HEK293T (cell line): Measurements from ENCODE around the gene PIP5K1B.

Source experiments
- CTCF ChIA-PET: fragments of 350-600 bp; formaldehyde crosslinking; extraction: SDS; loops from one replicate; lab custom pipeline; 2021; ENCODE audit warnings: antibody characterized with exemption, inconsistent platforms; lab: Yijun Ruan, JAX
- POLR2A ChIA-PET: fragments of 350-600 bp; formaldehyde crosslinking; extraction: SDS; loops from one replicate; lab custom pipeline; 2020; ENCODE audit warnings: antibody characterized with exemption, inconsistent platforms; lab: Yijun Ruan, JAX
- DNase-seq: peaks from one replicate; pipeline ENCODE4 v3.0.0; 2012; ENCODE audit warnings: mixed read lengths; ENCODE audit errors: extremely low spot score
- ARNT ChIP-seq: fragments of 450-650 bp; IDR thresholded peaks from 2 replicates; pipeline ENCODE4 v1.6.1; 2017; ENCODE audit warnings: mild to moderate bottlenecking
- BHLHE40 ChIP-seq: fragments of 450-650 bp; IDR thresholded peaks from 2 replicates; pipeline ENCODE4 v1.6.1; 2016; ENCODE audit warnings: mild to moderate bottlenecking, moderate library complexity, borderline replicate concordance
- CTBP1 ChIP-seq: fragments of 450-650 bp; IDR thresholded peaks from 2 replicates; pipeline ENCODE4 v1.6.1; 2016; ENCODE audit warnings: borderline replicate concordance
- ELF4 ChIP-seq: fragments of 450-650 bp; IDR thresholded peaks from 2 replicates; pipeline ENCODE4 v1.6.1; 2017; ENCODE audit warnings: antibody characterized with exemption
- FOXA1 ChIP-seq: fragments of 450-650 bp; IDR thresholded peaks from 2 replicates; pipeline ENCODE4 v1.6.1; 2016; ENCODE audit warnings: mild to moderate bottlenecking
- FOXK2 ChIP-seq: fragments of 450-650 bp; IDR thresholded peaks from 2 replicates; pipeline ENCODE4 v1.6.1; 2016; ENCODE audit warnings: mild to moderate bottlenecking
- FOXM1 ChIP-seq: fragments of 450-650 bp; IDR thresholded peaks from 2 replicates; pipeline ENCODE4 v1.6.1; 2017; ENCODE audit warnings: mild to moderate bottlenecking, borderline replicate concordance
- HDGF ChIP-seq: fragments of 450-650 bp; IDR thresholded peaks from 2 replicates; pipeline ENCODE4 v1.6.1; 2017; ENCODE audit warnings: antibody characterized with exemption, borderline replicate concordance
- L3MBTL2 ChIP-seq: fragments of 450-650 bp; conservative IDR thresholded peaks from 2 replicates; pipeline ENCODE4 v1.6.1; 2016; ENCODE audit warnings: mild to moderate bottlenecking
- LEF1 ChIP-seq: fragments of 450-650 bp; IDR thresholded peaks from 2 replicates; pipeline ENCODE4 v1.6.1; 2017; ENCODE audit warnings: mild to moderate bottlenecking, borderline replicate concordance
- NFRKB ChIP-seq: fragments of 450-650 bp; IDR thresholded peaks from 2 replicates; pipeline ENCODE4 v1.6.1; 2016; ENCODE audit warnings: mild to moderate bottlenecking, moderate library complexity
- PKNOX1 ChIP-seq: fragments of 450-650 bp; IDR thresholded peaks from 2 replicates; pipeline ENCODE4 v1.6.1; 2016
- SP1 ChIP-seq: fragments of 450-650 bp; IDR thresholded peaks from 2 replicates; pipeline ENCODE4 v1.6.1; 2017
- SUZ12 ChIP-seq: fragments of 450-650 bp; IDR thresholded peaks from 2 replicates; pipeline ENCODE4 v1.6.1; 2016; ENCODE audit warnings: mild to moderate bottlenecking
- TARDBP ChIP-seq: fragments of 450-650 bp; IDR thresholded peaks from 2 replicates; pipeline ENCODE4 v1.6.1; 2016
- ZNF384 ChIP-seq: fragments of 450-650 bp; IDR thresholded peaks from 2 replicates; pipeline ENCODE4 v1.6.1; 2016

PIP5K1B gene

GRCh38 chr9:68794898-68795297, 89.9 kb downstream of the PIP5K1B start:
- TF ChIP-seq NFRKB (no peak), ZNF384 (no peak), FOXM1 (no peak), HDGF (no peak), FOXK2 (no peak), L3MBTL2 (no peak), SUZ12 (no peak), PKNOX1 (no peak), FOXA1 (no peak)
- ChIA-PET POLR2A (no interaction called here), CTCF (no interaction called here)
- DNase-seq, result no peak

GRCh38 chr9:68795411-68795810, 90.4 kb downstream of the PIP5K1B start:
- no peak for TF ChIP-seq NFRKB
- no peak for TF ChIP-seq LEF1
- TF ChIP-seq TARDBP, result no peak
- TF ChIP-seq CTBP1, result no peak
- TF ChIP-seq L3MBTL2, result no peak
- no peak for TF ChIP-seq ZNF384
- no peak for TF ChIP-seq FOXK2
- TF ChIP-seq HDGF, result no peak
- TF ChIP-seq FOXM1, result no peak
- no peak for TF ChIP-seq SUZ12
- TF ChIP-seq PKNOX1, result no peak
- TF ChIP-seq ELF4, result no peak
- ChIA-PET POLR2A (no interaction called here), CTCF (no interaction called here)
- no peak for DNase-seq

GRCh38 chr9:68797116-68797515, 92.1 kb downstream of the PIP5K1B start:
- ChIA-PET POLR2A (no interaction called here), CTCF (no interaction called here)
- DNase-seq, result no peak
- no peak for TF ChIP-seq SP1
- no peak for TF ChIP-seq CTBP1
- no peak for TF ChIP-seq ARNT
- no peak for TF ChIP-seq L3MBTL2
- TF ChIP-seq SUZ12, result no peak
- TF ChIP-seq BHLHE40, result no peak
- TF ChIP-seq FOXK2, result no peak
- no peak for TF ChIP-seq ZNF384
- no peak for TF ChIP-seq FOXA1
- no peak for TF ChIP-seq ELF4
- no peak for TF ChIP-seq LEF1
- TF ChIP-seq NFRKB, result no peak
- no peak for TF ChIP-seq HDGF
- no peak for TF ChIP-seq PKNOX1
- TF ChIP-seq FOXM1, result no peak
- TF ChIP-seq TARDBP, result no peak

GRCh38 chr9:68798423-68798822, 93.4 kb downstream of the PIP5K1B start:
- ChIA-PET CTCF (no interaction called here), POLR2A (no interaction called here)
- no peak for TF ChIP-seq BHLHE40
- no peak for DNase-seq

GRCh38 chr9:68800836-68801235, 95.8 kb downstream of the PIP5K1B start:
- ChIA-PET POLR2A (no interaction called here), CTCF (no interaction called here)
- no peak for DNase-seq
- TF ChIP-seq NFRKB, result no peak
- no peak for TF ChIP-seq CTBP1
- no peak for TF ChIP-seq SUZ12
- TF ChIP-seq BHLHE40, result no peak
- TF ChIP-seq SP1, result no peak
- no peak for TF ChIP-seq PKNOX1
- no peak for TF ChIP-seq FOXM1
- TF ChIP-seq L3MBTL2, result no peak
- TF ChIP-seq FOXA1, result no peak
- TF ChIP-seq ELF4, result no peak
- TF ChIP-seq TARDBP, result no peak
- no peak for TF ChIP-seq LEF1
- no peak for TF ChIP-seq FOXK2
- TF ChIP-seq HDGF, result no peak
- no peak for TF ChIP-seq ZNF384
- TF ChIP-seq ARNT, result no peak

- POLR2A ChIA-PET, result no interaction called here
- DNase-seq, result no peak
- no peak for TF ChIP-seq PKNOX1
- no peak for TF ChIP-seq SP1
- TF ChIP-seq FOXA1, result no peak
- TF ChIP-seq BHLHE40, result no peak
- TF ChIP-seq FOXM1, result no peak
- TF ChIP-seq LEF1, result no peak
- TF ChIP-seq CTBP1, result no peak
- no peak for TF ChIP-seq NFRKB
- TF ChIP-seq FOXK2, result no peak
- no peak for TF ChIP-seq ZNF384
- TF ChIP-seq ARNT, result no peak
- no peak for TF ChIP-seq TARDBP
- no peak for TF ChIP-seq L3MBTL2
- TF ChIP-seq ELF4, result no peak
- TF ChIP-seq SUZ12, result no peak
- TF ChIP-seq HDGF, result no peak
- CTCF ChIA-PET, result no interaction called here
These were observed 97.5 kb downstream of the PIP5K1B start for GRCh38 chr9:68802525-68803015.
